ENCODE measurements around the gene PDS5A. TPM values are rescaled to one million over a fixed set of nuclear protein-coding genes. Genes with fewer than 3 reads are reported as not detected.

The PDS5A gene
- total and polyA plus RNA-seq, 9 of the 15 experiments (the other 6 are each of a cell fraction or from before 2014, with no cell fraction given): 16.4 to 85.4 (median 70.0) TPM

GRCh38 chr4:39977489-39978377 lies at the start of gene PDS5A (continued):
- TF ChIP-seq ZBTB40 (IDR thresholded peaks at IDR 0.05) (0 out of 2 replicates have a peak, but pooled peaks have one; percentile 53), ZBTB40 (CRISPR knock-in tag; IDR thresholded peaks at IDR 0.05) (no peak), PCBP2 (IDR thresholded peaks at IDR 0.05; ENCODE audit: low read depth, low read length, poor library complexity, severe bottlenecking) (no peak), ETS1 (conservative IDR thresholded peaks at IDR 0.05; ENCODE audit: control insufficient read depth, low read depth, low read length) (peak; percentile 59; the same call in 1 of the 2 replicates), KLF16 (IDR thresholded peaks at IDR 0.05) (peak; percentile 7; the same call in 1 of the 2 replicates), NCOA2 (IDR thresholded peaks at IDR 0.05; ENCODE audit: partially characterized antibody in 2 of 2) (no peak), RHOXF2B (CRISPR knock-in tag; conservative IDR thresholded peaks at IDR 0.05) (no peak), ZC3H4 (CRISPR knock-in tag; IDR thresholded peaks at IDR 0.05; ENCODE audit: borderline replicate concordance) (no peak), ZNF121 (CRISPR knock-in tag; conservative IDR thresholded peaks at IDR 0.05) (no peak), WHSC1 (IDR thresholded peaks at IDR 0.05; ENCODE audit: low read length) (no peak), TEAD1 (CRISPR knock-in tag; IDR thresholded peaks at IDR 0.05) (peak; percentile 51 to 64; a peak in 2 of 4 replicates), RBM22 (IDR thresholded peaks at IDR 0.05; ENCODE audit: low read depth, low read length, poor library complexity, severe bottlenecking) (peak; percentile 10), ZNF589 (CRISPR knock-in tag; IDR thresholded peaks at IDR 0.05; ENCODE audit: low read depth) (peak; percentile 57; the same call in 1 of the 2 replicates), TBL1XR1 (IDR thresholded peaks at IDR 0.05; ENCODE audit: low read length in 2 of 2) (peak; percentile 19 to 39; a peak in 1 of 4 replicates), DMBX1 (CRISPR knock-in tag; IDR thresholded peaks at IDR 0.05; ENCODE audit: borderline replicate concordance) (peak; percentile 66; the same call in 1 of the 2 replicates), XRCC5 (IDR thresholded peaks at IDR 0.05; ENCODE audit: low read depth, low read length) (peak; percentile 91)

All from K562 (cell line).